ENCODE data around the gene ZNF175.

DNA sequence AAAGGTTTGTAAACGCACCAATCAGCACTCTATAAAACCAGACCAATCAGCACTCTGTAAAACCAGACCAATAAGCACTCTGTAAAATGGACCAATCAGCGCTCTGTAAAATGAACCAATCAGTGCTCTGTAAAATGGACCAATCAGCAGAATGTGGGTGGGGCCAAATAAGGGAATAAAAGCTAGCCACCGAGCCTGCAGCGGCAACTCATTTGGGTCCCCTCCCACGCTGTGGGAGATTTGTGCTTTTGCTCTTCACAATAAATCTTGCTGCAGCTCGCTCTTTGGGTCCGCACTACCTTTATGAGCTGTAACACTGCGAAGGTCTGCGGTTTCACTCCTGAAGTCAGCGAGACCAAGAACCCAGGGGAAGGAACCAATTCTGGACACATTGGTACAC is 28.0 kb downstream of the ZNF175 start:
- TF ChIP-seq, protein P1, sequence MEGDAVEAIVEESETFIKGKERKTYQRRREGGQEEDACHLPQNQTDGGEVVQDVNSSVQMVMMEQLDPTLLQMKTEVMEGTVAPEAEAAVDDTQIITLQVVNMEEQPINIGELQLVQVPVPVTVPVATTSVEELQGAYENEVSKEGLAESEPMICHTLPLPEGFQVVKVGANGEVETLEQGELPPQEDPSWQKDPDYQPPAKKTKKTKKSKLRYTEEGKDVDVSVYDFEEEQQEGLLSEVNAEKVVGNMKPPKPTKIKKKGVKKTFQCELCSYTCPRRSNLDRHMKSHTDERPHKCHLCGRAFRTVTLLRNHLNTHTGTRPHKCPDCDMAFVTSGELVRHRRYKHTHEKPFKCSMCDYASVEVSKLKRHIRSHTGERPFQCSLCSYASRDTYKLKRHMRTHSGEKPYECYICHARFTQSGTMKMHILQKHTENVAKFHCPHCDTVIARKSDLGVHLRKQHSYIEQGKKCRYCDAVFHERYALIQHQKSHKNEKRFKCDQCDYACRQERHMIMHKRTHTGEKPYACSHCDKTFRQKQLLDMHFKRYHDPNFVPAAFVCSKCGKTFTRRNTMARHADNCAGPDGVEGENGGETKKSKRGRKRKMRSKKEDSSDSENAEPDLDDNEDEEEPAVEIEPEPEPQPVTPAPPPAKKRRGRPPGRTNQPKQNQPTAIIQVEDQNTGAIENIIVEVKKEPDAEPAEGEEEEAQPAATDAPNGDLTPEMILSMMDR (IDR thresholded peaks at IDR 0.05; ENCODE audit: low read depth, low read length, poor library complexity, severe bottlenecking) = no peak
- no peak for TF ChIP-seq EZH2phosphoT487 (IDR thresholded peaks at IDR 0.05; ENCODE audit: borderline replicate concordance, low read length)
